Left kidney (tissue), 2 donors: ENCODE measurements around the gene HSDL2. TPM values are rescaled to one million over a fixed set of nuclear protein-coding genes. Genes with fewer than 3 reads are reported as not detected.
"Not testable (repeated sequence)": the region's sequence is repeated elsewhere in the genome, so short reads cannot be mapped to it uniquely, and the experiment has no call there.

Experiments
- DNase-seq: peaks from one replicate; pipeline ENCODE4 v3.0.0-alpha.2; 2013
- polyA plus RNA-seq: library from polyadenylated mRNA; unstranded; fragments of 120-200 nt; gene quantifications from one replicate; pipeline ENCODE4 v1.2.1, GENCODE V29; 2013; ENCODE audit not compliant: insufficient read length

HSDL2 gene
- polyA plus RNA-seq, 1 donor = 114 TPM

DNA sequence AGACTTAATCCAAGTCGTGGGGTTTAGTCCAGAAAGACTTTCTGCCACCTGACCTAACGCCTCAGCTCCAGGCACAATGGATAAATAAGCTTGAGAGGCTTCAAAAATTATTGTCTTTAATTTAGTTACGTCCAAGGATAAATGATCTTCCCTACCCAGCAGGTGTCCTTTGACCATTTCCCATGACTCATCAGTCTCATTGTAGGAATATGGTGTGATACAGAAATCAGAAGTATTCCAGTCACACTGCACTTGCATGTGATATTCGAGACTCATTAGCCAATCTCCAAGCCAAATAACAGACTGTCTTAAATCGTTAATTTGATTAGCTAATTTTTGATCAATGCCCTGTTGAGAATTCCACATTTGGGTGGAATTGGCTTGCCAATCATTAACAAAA lies 13.2 kb downstream of the HSDL2 start:
- DNase-seq = not testable (repeated sequence)

DNA sequence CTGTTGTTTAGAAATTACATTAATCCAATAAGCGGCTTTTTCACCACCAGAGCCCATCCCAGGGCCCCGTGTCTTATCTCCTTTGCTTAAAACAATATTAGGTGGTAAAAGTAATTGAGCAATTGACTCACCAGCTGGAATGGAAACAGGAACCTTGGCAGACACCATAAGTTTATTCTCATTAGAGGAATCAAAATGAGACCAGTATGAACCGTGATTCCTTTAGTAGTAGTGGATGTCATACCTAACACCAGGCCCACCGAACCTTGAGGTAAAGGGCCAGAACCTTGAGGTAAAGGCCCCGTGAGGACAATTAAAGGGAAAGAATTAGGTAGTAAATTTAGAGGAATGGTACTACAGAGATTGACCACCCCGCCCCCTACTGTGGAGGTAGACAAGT lies 16.5 kb downstream of the HSDL2 start:
- no peak for DNase-seq

DNA sequence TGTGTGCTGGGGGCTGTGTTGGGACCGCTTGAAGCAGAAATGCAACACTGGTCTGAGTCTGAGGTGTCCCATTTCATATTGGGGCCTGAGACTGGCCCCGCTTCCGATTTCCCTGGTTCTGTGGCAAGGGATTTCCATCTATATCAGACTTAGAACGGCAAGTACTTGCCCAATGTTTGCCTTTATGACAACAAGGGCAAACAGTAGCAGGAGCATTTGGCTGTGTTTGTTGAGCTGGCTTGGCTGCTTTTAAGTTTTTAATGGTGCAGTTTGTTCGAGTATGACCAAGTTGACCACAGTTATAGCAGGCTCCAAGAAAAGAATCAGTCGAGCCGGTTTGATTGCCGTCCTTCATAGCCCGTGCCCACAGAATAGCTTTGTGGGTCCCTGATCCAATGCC lies 17.0 kb downstream of the HSDL2 start:
- no peak for DNase-seq

DNA sequence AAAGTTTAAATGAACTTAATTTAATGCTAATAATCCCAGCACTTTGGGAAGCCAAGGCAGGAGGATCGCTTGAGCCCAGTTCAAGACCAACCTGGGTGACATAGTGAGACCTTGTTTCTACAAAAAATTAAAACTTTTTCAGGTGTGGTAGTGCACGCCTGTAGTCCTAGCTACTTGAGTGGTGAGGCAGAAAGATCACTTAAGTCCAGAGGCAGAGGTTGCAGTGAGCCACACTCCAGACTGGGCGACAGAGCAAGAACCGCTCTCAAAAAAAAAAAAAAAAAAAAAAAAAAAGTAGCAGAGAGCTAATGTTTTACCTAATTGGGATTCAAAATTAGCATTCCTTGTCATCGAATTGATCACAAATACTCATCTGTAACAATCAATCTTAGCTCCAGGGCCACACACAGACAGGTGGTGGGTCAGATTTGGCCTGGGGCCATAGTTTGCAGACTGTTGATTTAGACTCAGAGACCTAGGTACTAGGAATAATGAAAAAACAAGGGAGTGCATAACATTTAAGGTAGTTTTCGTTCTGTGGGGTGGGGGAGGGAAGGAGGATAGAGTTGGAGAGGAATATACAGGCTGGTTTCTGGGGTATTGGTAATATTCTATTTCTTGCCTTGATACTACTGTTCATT lies 21.4 kb downstream of the HSDL2 start:
- DNase-seq = no peak

DNA sequence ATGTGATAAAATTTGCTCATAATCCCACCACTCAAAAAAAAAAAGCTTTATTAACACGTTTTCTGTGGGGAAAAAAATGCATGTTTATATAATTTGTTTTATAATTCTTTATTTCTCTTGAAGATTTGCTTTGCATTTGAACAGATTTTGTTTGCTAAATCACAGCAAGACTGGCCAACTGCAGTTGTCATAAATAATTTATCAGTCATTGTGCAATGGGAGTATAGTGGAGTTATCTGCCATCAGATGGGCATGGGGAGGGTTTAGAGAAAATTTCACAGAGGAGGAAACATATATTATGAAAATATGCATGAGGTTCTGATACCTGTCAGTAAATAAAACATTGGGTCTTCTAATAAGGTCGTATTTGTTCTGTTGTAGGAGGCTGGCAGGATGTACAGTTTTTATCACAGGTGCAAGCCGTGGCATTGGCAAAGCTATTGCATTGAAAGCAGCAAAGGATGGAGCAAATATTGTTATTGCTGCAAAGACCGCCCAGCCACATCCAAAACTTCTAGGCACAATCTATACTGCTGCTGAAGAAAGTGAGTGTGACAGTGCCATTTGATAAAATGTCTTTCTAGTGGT lies 23.8 kb downstream of the HSDL2 start:
- no peak for DNase-seq

DNA sequence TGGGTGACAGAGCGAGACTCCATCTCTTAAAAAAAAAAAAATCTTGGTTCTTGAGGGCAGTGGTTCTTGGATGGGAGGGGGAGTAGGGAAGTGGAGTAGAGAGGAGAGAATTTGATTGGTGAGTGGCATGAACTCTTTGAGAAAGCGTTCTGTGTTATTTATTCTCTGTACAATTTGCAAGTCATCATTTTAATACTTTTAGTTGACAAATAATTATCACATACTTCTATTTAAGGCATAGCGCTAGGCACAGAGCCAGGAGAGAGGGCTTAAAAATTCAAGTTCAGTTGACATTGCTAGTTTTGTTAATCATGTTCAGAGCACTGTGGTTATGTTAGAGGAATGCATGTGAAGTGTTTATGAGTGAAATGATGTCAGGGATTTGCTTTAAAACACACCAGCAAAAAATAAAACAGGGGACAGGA lies 24.6 kb downstream of the HSDL2 start:
- peak; percentile 14 for DNase-seq

DNA sequence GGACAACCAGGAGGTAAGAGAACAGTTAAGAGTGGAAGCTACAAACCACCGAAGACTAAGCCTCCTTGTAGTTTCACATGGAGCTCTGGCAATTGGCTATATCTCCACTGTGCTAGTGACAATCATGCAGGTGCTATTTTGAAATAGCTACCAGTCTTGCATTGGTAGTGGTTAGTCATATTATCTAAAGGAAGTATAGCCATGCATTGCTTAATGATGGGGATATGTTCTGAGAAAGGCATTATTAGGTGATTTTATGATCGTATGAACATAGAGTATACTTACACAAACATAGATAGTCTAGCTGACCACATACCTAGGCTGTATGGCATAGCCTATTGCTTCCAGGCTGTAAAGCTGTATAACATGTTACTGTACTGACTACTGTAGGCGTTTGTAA lies 28.4 kb downstream of the HSDL2 start:
- DNase-seq = no peak

DNA sequence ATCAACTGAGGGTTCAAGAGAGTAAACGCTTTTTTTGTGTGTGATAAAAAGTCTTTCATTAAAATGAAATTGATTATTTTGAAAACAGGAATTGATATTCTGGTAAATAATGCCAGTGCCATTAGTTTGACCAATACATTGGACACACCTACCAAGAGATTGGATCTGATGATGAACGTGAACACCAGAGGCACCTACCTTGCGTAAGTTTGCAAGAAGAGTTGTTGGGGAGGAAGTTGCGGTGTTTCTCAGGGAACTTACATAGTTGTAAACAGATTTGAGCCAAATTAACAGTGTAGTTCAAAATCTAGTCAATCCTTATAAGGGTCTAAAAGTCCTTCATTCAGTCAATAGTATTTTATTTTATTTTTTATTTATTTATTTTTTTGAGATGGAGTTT lies 28.9 kb downstream of the HSDL2 start:
- no peak for DNase-seq

DNA sequence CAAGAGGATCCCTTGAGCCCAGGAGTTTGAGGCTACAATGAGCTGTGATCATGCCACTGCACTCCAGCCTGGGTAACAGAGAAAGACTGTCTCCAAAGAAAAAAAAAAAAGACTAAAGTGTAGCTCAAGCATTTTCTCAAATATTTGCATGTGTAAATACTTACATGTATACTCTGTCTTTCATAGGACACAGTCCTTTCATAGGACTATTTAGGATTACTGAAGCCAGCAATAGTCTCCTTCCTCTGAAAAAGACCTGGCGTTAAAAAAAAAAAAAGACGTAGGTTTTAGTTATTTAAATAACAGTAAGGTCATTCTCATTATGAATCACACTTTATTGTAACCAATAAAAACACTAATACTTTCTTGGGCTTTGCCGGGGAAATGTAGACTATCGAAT lies 29.9 kb downstream of the HSDL2 start:
- DNase-seq = no peak

DNA sequence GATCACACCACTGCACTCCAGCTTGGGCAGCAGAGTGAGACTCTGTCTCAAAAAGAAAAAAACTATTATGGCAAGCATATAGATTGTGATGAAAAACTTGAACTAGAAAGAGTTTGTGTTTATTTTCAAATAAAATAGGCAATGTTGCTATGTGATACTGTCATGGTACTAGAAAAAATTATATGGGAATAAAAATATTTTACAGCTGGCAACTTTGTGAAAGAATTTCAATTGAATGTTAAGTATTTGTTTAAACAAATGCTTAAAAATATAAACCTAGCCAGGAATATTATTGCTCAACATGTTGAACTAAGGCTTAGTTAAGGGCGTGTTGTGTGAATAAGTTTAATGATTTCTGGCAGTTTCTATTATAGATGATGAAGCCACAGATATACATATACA lies 31.7 kb downstream of the HSDL2 start:
- DNase-seq = no peak

DNA sequence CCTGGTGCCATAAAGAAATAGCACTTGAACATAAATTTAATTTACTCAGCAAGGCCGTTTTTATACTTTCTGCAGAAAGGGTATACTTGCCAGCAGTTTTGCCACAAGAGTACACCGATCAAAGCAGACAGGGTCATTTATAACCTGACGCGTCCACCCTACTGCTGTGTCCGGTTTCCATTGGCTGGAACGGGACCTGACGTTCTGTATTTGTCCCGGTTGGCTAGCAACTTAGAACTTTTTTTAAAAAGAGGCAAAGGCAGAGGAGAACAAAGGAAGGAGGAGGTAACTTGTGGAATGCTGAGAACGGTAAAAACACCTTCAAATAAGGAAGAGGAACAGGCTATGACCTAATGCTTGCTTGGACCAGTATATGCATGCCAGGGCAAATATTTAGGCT lies 33.8 kb downstream of the HSDL2 start:
- not testable (repeated sequence) for DNase-seq

DNA sequence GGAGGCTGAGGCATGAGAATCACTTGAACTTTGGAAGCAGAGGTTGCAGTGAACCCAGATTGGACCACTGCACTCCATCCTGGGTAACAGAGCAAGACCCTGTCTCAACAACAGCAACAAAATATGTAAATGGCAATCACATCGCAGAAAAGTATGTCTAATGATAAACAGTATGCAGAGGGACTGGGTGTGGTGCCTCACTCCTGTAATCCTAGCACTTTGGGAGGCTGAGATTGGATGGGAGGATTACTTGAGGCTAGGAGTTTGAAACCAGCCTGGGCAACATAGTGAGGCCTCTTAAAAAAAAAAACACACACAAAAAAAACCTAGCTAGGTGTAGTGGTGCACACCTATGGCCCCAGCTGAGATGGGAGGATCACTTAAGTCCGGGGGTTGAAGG lies 40.3 kb downstream of the HSDL2 start:
- no peak for DNase-seq

DNA sequence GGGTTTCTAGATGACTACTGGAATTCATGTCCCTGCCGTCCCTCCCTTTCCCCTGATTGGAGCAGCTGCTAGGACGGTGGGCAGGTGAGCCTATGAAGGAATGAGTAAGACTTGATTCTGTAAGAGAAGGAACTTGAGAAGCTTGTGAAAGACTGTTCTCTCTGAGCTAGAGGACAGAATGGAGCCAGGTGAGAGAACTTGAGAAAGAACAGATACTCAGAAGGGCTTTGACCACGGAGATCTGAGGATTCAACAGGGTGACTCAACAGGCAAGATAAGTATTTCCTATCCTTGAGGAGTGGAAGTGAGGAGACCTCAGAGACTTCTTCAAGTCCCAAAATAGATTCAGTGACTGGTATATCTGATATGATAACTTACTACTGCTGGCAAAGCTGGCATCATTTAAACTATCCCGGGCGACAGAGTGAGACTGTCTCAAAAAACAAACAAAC lies 41.9 kb downstream of the HSDL2 start:
- DNase-seq = no peak

DNA sequence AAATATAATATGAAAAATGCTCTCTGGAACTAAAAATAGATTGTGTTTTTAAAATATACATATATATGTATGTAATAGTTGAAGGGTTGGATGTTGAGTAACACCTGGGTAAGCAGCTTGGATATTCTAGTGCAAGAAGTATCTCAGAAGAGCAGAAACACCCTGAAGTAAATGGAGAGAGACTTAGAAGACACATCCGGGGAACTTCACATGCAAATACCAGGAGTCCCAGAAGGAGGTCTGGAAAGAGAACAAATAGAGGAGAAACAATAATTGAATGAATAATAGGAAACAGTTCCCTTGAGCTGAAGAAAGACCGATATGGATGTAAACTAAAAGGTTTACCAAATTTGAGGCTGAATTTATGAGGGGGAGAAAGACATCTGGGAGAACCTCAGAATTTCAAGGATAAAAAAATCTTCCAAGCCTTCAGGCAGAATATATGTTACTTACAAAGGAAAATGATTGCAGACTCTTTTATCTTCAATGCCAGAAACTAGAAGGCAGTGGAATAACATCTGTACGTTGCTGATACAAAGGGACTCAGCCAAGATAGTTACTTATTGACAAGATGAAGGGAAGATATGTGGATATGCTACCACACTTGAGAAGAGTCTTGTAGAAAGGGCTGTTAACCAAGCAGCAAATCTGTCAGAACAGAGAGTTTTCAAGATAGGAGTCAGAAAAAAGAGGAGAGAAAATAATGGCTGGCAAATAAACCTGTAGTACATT lies 42.7 kb downstream of the HSDL2 start:
- DNase-seq = no peak

DNA sequence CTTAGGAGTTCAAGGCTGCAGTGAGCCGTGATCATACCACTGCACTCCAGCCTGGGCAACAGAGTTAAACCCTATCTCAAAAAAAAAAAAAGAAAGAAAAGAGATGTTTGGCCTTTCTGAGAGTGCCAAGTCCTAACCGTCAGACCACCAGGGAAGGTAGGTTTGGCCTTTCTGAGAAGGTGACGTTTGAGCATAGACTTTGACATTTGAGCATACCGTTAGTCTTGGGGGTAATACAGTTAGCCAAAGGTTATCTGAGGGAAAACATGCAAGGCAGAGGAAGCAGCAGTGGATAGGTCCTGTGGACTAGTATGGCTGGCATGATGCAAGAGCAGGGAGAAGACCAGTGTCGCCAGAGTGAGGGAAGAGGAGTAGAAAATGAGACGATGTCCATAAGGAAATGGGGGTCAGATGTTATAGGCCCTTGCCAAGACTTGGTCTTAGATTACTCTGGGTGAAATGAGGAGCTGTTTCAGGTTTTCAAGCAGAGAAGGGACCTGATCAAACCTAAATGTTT lies 50.2 kb downstream of the HSDL2 start:
- no peak for DNase-seq

DNA sequence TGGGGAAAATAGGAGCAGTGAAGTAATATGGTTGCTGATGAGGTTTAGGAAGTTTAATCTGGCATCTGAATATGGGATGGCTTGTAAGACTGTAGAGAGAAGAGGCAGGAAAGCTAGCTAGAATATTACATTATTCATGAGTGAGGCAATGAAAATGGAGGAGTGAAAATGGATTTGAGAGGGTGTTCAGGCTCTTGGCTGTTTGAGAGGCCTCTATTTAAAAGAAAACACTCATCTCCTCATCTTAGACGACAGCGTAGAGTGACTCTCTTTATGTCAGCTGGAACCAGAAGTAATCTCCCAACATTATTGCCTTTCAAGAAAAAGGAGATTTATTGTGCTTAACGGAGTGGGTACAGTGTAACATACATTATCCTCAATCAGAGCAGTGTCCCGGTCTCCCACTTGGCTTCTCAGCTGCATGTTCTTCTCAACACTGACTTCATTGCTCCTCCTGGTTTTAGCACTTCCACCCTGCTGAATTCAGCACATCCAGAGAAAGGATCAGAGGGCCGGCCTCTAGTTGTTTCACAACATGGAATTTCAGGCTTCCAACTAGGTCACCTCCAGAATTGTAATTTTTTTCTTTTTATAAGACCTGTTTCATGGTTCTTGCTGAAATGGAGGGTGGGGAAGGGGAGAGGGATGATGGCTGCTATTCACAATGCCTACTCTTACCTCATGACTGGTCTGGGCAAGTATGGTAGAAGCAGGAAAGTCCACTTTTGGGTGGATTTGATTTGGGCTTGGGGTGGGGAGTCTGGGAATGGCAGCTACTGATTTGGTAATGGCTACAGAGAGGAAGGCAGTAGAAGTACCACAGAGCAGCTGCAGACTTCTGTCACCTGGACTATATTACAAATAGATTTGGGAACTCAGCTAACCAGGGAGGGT lies 53.8 kb downstream of the HSDL2 start:
- no peak for DNase-seq

DNA sequence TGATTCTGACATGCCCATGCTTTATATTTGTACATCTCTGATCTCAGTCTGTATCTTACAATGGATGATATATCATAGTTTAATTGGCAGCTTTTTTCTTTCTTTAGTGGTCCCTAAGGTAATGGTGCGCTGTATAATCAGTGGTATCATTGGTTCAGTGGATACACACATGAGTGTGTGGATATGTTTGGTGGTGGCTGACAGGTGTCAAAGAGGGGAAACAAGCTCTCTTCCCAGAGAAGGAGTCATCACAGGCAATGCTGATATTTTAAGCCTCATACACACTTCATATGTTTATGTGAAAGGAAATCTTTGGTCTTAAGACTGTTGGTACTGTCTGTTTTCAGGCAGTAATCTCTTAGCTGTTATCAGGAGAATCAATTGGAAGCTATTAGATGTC lies 54.6 kb downstream of the HSDL2 start:
- no peak for DNase-seq

DNA sequence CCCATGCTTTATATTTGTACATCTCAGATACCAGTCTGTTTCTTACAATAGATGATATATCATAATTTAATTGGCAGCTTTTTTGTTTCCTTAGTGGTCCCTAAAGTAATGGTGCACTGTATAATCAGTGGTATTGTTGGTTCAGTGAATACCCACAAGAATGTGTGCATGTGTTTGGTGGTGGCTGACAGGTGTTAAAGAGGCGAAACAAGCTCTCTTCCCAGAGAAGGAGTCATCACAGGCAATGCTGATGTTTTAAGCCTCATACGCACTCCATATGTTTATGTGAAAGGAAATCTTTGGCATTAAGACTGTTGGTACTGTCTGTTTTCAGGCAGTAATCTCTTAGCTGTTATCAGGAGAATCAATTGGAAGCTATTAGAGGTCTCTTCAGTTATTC lies 57.5 kb downstream of the HSDL2 start:
- no peak for DNase-seq

DNA sequence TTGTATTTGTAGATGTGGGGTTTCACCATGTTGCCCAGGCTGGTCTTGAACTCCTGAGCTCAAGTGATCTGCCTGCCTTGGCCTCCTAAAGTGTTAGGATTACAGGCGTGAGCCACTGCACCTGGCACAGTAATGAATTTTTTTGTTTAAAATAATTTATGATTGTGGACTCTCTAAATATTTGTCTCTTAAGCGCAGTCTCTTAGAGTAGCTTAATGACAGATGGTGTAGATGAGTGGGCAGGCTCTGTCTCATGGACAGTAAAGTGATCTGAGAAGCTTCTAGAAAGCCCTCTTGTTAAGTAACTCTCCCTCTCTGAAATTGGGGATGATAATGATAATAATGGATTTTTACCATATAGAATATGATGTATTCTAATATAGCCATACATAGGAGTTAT lies 59.3 kb downstream of the HSDL2 start:
- no peak for DNase-seq

DNA sequence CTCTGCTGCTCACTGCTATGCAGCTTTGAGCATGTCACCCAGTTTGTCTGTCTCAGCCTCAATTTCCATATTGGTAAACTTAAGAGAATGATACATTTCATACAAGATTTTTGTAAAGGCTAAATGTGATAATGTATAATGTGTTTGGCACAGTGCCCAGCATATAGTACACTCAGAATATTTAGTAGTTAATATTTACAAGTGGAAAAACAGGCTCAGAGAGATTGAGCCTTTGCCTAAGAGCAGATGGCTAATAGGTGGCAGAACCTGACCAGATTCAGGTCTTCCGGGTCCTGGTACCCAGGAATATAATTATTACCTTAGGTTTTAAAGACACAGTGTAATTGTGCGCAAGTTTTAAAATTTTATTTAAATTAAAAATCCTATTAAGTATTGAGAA lies 59.9 kb downstream of the HSDL2 start:
- DNase-seq = no peak

DNA sequence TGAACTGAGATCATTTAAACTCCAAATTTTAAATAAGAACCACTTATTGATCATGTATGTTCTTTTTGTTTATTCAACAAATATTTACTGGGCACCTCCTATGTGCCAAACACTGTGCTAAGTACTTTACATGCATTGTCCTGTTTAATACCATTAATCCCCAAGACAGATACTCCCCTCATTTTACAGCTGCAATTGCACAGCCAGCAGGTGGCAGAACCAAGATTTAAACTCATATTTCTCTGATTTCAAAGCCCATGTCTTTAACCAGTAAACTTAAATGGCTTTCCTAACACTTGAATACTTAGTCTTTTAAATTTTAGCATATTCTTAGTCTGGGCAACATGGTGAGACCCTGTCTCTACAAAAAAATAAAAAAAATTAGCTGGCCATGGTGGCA lies 63.3 kb downstream of the HSDL2 start:
- no peak for DNase-seq

DNA sequence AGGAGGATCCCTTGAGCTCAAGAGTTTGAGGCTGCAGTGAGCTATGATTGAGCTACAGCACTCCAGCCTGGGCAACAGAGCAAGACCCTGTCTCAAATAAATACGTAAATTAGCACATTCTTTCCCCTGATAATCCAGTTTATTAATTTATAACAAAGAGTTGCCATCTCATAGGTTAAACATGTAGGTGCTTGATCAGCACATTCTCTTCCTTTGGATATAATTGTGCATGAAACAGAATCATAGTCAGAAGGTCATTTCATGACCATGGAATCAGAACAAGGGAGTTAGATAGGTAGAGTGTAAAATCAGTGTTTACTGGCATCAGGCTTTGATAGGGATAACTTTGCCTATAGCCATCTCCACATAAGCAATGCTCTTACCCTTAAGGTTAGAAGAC lies 63.7 kb downstream of the HSDL2 start:
- DNase-seq = no peak
